Left forelimb (tissue), 1 donor: Measurements from ENCODE around the gene OPCML.

ENCODE experiments used
- DNase-seq: peaks from one replicate; pipeline ENCODE4 v3.0.0-alpha.2; 2018; ENCODE audit warnings: low spot score

OPCML gene

DNA sequence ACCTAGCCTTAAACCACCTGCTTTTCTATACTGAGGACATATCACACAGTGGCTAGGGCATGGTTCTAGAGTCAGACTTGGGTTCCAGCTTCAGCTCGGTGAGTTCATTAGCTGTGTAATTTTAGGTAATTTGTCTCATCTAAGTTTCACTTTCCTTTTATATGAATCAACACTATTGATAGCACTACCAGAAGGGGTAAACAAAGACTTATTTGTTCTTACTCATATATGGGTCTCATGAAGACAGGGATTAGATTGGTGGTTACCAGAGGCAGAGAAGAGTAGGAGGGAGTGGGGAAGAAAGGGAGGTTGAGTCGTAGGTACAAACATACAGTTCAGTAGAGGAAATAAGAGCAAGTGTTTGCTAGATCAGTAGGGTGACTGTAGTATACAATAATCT, 924.7 kb downstream of the OPCML start:
- DNase-seq = no peak

DNA sequence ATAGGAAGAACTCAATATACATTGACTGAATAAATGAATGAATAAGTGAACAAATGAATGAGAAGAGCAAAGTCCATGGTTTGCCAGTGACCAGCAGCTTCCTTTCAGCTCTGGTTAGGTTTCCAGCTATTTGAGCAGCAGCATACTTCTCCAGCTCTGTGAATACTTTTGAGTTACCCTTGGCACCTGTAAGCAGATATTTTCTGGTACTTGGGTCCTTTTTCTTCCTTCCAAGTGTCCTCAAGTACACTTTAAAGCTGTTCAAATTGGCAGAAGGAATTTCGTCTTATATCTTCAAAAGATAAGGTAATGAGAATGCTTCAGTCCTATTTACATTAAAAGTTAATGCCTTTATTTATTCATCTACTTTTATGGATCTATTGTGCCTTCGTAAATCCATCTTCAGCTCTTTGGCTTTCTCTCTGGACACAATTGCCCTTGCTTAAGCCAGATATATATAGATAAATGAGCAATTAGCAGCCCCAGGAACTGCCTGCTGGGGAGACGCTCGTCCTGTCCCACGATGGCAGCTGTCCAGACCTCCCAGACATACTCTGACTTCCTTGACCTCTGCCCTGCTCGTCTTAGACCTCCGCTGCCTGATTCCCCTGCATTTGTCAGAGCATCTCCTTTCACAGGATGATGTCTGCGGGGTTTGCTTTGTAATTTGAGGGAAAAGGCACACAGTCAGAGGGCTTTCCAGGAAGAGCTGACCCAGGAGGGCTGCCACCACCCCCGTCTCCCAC, 926.3 kb downstream of the OPCML start:
- DNase-seq = no peak

- no peak for DNase-seq
Measured at GRCh38 chr11:132604431-132604830, 927.9 kb downstream of the OPCML start.

DNA sequence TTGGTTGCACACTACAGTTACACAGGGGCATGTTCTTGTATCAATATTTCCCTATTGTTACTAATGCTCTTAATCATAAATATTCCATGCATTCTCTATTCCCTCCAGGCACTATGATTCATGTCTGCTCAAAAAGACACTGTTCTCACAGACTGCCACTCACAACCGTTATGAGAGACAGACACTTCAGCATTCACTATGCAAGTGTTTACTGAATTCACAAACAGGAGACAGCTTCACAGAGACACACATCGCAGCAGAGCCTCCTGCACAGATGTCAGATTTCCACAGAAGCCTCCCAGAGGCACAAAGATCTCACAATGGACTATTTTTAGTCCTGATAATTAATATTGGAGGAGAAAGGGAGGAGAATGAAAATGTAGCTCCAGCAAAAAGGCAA, 930.4 kb downstream of the OPCML start:
- DNase-seq = no peak

DNA sequence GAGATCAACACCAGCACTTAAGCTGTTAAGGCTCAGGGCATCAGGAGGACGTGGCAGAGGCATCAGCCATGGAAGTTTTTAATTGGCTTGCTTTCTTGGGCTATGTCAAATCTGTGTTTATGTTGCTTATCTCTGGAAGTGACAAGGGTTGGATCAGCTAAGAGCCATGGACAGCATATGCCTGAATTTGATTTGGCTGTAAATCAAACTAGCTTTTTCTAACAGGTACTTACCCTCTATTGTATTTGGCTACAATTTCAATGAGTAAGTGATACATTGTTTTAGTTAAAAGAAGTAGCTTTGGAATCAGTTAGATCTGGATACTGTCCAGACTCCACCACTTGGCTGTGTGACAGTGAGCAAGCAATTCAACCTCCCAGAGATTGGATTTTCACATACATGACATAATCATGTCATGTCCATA, 936.6 kb downstream of the OPCML start:
- DNase-seq = no peak

DNA sequence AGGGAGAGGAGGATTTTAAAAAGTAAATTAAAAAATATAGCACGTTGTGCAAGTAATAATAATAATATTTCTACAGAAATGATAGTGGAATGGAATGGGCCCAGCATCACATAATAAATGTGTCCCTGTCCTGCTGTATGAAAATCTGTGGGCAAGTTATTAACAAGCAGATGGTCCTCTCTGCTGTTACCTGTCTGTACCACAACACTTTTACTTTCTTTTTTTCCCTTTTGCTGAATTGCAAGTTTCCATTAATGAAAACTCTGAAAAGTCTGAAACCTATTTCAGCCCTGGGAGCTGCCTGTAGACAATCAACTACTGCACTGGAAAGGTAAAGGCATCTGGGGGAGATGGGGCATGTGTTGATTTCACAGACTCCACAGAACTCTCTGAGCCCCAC, 937.1 kb downstream of the OPCML start:
- no peak for DNase-seq

DNA sequence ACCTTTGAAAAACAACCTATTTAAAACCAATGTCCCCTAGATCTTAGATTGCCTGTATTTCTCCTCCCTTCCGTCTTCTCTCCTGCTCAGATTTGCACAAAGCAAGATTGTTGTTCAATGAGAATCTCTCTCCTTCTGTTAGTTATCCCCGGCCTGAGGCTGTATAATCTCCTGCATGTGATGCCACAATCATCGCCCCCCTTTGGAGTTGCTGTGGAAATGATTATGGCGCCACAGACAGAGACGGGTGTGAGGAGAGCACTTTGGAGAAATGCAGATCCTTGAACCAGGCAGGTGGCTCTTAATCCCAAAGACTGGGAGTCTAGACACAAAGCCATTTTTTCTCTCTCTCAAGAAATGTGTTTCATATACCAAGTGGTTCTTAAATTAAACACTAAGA, 941.3 kb downstream of the OPCML start:
- DNase-seq = no peak

DNA sequence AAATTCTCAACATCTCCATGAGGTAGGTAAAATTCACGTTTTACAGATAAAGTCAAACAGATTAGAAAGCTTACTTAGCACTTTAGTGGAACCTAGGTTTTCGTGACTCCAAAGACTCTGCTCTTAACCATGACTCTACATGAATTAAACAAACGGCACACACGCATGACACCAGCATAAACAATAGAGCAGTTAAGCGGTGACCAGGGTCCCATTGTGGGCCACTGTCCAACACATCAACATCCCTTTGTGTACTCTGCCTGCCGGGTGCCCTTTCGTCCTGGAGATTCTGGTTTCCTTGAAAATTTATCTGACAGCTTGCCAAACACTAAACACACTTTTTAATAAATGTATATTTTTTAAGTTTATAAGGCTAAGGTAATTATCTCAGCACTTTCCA, 941.7 kb downstream of the OPCML start:
- no peak for DNase-seq

DNA sequence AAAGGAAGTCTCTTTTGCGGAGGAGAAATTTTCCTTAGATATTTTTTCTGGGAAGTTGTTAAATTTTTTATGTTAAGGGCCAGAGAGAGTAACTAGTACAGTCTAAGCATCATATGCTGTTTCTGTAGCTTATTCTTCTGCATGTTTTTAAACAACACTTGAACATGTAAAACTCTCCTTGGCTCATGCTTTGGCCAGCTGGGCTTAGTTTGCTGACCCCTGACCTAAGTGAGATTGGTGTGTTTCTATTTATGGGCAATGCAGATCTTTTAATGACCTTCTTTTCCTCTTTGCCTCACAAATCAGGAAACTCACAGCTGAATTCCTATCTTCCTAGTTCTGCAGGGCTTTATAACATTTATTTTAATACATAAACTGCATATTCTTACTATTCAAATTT, 942.5 kb downstream of the OPCML start:
- no peak for DNase-seq

DNA sequence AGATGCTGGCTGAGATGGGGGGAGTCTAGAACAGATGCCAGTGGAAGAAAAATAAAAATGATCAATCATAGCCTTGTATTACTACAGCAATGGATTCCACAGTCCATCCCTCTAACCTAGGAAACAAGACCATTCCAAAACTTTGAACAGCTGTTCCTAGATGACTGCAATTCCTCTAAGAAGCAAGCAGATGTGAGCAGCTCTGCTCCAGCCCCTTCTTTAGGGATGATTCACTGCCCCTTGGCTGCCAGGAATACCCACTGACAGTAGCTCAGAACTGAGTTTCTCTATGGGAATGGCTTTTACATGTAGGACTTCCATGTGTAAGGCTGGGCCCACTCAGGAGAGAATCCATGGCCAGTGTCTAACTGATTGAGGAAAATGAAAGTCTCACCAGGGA, 943.9 kb downstream of the OPCML start:
- no peak for DNase-seq

GRCh38 chr11:132587716-132588115, 944.6 kb downstream of the OPCML start:
- no peak for DNase-seq

DNA sequence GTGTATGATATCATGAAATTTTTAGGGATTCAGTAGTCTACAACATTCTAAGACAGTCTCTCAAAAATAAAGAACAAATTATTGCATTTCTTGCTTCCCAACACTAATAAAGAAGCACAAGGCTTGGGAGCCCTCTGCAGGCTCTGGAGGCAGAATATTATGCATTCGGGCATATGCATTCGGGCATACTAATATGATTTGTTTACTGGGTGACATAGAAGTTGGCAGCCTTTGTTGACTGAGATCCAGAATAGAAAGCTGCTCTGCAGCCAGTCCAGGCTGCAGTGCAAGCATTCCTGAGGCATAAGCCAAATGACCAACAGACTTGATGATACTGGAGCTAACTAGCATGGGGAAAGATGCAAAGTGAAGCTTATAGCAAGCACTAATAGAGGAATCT, 945.5 kb downstream of the OPCML start:
- DNase-seq = no peak

DNA sequence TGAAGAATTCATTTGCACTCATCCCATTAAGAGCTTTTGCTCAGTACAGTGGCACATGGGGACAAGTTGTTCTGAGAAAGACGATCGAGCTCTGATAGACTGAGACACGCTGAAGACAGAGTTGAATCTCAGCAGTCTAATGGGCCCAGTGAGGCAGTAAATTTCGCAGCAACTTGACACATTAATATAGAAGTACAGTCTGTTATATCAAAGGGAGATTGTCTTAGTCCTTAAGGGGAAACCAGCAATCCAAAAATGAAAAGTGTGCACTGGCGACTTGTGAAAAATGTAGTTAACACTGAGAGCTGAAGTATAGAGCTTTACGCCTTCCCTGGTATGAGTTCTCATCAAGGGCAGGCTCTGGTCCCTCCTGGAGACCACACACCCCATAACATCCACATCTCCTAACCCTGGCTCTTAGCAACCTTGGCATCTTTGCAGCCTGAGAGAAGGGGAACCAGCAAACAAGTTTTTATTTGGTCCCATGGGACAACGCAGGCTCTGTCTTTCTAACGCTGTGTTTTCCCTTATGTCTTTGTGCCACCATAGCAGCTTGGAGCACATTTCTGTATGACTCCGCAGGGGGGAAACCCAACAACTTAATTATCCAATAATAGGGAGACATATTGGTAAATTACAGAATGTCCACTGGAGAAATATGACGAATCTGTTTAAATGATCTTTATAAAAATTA, 952.5 kb downstream of the OPCML start:
- DNase-seq = no peak

- no peak for DNase-seq
Measured at GRCh38 chr11:132579136-132579535, 953.2 kb downstream of the OPCML start.

- no peak for DNase-seq
Measured at GRCh38 chr11:132578580-132578979, 953.7 kb downstream of the OPCML start.

DNA sequence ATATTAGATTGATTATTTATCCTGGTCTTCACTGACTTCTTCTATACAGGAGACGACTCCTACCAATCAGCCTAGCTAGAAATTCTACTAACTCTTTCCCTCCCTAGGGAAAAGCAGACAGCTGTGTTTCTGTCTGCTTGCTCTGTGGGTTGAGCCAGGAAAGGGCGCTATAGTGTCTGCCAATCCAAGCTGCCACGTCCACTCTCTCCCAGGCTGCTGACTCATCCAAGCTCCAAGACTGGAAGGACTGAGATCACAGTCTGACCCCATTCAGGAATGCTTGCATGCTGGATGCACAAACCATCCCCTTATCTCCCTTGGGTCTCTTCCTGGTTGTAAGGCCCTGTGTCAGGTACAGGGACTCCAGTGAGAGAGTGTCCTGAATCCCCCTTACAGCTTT, 955.6 kb downstream of the OPCML start:
- DNase-seq = no peak

DNA sequence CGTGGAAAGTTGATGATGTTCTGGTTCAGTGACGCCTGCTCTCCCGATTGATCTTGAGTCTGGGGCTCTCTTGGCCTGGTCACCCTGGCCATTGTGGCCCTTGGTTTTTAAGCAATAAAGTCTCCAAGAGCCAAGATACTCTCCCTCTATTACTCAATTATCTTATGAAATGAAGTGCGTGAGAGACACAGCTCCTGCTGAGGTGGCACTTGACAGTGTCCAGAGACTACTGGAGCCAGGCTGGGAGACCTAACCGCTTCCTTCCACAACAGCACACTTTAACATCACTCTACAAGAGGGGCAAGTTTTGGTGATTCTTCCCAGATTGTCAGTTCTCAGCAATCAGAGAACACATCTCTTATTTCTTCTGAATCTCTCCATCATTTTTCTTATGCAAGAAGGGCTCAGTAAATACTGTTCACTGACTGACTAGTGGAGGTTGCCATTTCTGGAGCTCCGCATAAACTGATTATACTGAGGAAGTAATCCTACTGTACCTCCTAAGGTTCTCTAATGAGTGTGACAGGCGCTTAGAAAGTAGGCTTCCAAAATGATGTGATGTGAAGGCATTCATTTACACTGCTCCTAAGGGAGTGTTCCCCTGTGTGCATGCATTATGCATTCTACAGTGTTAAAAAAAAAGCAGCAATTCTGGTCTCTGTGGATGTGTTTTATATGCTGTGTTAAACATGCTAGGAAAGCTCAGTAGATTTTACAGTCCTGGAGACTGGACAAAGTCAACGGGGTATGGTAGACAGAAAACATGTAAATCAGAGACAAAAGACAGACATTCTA, 968.0 kb downstream of the OPCML start:
- DNase-seq = no peak

GRCh38 chr11:132563050-132563449, 969.3 kb downstream of the OPCML start:
- DNase-seq = no peak

DNA sequence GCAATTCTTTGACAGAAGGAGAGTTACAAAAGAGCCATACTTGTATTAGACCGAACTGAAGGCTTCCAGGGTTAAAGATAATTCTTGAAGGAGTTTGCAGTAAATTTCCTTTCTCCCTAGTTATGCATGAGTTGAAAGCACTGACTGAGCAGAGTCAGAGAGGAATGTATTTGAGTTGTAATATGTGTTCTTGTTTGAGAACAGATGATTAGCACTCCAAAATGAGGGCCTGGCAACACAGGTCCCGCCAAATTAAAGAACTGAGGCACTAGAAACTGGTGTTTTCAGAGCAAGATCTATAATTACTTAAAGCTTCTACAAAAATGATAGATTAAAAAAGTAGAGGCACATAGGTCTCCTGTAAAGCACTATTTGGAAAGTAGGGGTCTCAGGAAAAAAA, 970.4 kb downstream of the OPCML start:
- no peak for DNase-seq

- DNase-seq = no peak
Measured at GRCh38 chr11:132559331-132560036, 972.8 kb downstream of the OPCML start.

DNA sequence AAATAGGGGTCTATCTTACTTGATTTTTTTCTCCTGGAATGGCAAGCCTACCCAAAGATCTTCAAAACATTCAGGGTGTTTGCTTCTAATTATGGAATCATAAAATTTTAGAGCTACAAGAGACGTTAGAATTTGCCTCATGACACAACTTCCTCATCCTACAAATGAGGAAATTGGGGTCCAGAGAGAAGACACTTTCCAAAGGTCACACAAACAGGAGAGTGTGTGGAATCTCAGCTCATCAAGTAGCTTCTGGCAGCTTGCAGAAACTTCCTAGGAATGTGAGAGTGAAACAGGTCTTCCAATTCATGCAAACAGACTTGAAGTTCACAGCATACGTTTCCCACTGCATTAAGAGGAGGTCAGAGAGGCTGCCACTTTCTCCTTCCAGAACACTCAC, 976.0 kb downstream of the OPCML start:
- no peak for DNase-seq

- no peak for DNase-seq
Measured at GRCh38 chr11:132555617-132556016, 976.7 kb downstream of the OPCML start.
